GM23338 (cell line): ENCODE results near the gene GRIN3A.

Source experiments
- CREB1 ChIP-seq: fragments of 250-450 bp; sonication (Bioruptor Pico); IDR thresholded peaks from 2 replicates; pipeline ENCODE4 v1.5.0; 2020; ENCODE audit warnings: low read depth, mild to moderate bottlenecking, moderate library complexity
- EZH2 ChIP-seq: fragments of 200-600 bp; sonication (generic); IDR thresholded peaks from one replicate; pipeline ENCODE4 v1.8.0; 2017; ENCODE audit warnings: antibody characterized with exemption, mild to moderate bottlenecking, low read depth; ENCODE audit not compliant: unreplicated experiment
- EZH2phosphoT487 ChIP-seq: fragments of 200-600 bp; sonication (generic); IDR thresholded peaks from one replicate; pipeline ENCODE4 v1.8.1; 2018; ENCODE audit warnings: antibody characterized with exemption; ENCODE audit not compliant: unreplicated experiment
- JUNB ChIP-seq: IDR thresholded peaks from one replicate; pipeline ENCODE4 v1.6.1; 2016; ENCODE audit warnings: antibody characterized with exemption; ENCODE audit not compliant: unreplicated experiment
- TF ChIP-seq, protein P1 (sequence below), 2 experiments: fragments of 200-600 bp in 1 of 2; sonication (generic) in 1 of 2; conservative IDR thresholded peaks; 2 replicates each; pipeline versions ENCODE4 v1.5.1 to v1.6.1; 2016 to 2017; ENCODE audit warnings: antibody characterized with exemption in 2 of 2, low read depth in 2 of 2, mild to moderate bottlenecking in 2 of 2, moderate library complexity in 1 of 2
- TF ChIP-seq, protein P2 (sequence below): IDR thresholded peaks from one replicate; pipeline ENCODE4 v1.6.1; 2018; ENCODE audit warnings: antibody characterized with exemption; ENCODE audit not compliant: unreplicated experiment

DNA sequence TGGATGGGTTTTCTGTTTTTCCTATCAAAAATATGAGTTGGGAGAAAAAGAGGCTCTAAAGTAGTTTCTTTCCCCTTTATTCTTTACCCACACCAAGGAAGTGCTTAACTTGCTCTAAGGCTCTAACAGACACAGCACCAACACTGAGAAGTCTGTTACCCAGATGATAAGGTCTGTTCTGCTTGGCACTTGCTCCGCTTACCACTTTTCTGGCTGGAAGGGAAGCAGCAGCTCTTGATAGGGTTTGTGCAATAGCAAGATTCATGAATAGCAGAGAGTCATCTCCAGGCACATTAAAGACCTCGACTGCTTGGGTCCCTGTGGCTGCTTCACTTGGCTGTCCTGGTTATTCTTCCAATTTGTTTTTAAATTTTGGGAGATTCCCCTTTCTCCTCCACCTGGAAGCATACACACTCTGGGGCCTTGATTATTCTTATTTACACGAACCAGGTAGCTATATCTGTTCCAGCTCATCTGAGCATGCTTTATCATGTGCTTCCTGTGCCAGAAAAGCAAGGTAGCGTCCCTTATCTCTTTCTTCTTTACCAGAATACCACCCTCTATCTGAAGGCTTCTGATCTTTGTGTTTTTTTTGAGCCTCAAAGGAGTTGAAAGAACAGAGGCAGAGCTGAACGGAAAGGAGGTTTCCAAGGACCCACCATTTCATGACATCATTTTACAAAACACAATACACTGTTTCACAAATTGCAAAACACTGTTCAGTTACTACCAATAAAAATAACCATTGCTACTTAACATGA lies 168.5 kb downstream of the GRIN3A start:
- TF ChIP-seq JUNB (no peak), EZH2 (no peak), EZH2phosphoT487 (no peak), CREB1 (CRISPR knock-in tag) (no peak)
- TF ChIP-seq, protein P1, sequence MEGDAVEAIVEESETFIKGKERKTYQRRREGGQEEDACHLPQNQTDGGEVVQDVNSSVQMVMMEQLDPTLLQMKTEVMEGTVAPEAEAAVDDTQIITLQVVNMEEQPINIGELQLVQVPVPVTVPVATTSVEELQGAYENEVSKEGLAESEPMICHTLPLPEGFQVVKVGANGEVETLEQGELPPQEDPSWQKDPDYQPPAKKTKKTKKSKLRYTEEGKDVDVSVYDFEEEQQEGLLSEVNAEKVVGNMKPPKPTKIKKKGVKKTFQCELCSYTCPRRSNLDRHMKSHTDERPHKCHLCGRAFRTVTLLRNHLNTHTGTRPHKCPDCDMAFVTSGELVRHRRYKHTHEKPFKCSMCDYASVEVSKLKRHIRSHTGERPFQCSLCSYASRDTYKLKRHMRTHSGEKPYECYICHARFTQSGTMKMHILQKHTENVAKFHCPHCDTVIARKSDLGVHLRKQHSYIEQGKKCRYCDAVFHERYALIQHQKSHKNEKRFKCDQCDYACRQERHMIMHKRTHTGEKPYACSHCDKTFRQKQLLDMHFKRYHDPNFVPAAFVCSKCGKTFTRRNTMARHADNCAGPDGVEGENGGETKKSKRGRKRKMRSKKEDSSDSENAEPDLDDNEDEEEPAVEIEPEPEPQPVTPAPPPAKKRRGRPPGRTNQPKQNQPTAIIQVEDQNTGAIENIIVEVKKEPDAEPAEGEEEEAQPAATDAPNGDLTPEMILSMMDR (conservative IDR thresholded peaks at IDR 0.05; ENCODE audit: low read depth in 2 of 2): no peak
- TF ChIP-seq, protein P2, sequence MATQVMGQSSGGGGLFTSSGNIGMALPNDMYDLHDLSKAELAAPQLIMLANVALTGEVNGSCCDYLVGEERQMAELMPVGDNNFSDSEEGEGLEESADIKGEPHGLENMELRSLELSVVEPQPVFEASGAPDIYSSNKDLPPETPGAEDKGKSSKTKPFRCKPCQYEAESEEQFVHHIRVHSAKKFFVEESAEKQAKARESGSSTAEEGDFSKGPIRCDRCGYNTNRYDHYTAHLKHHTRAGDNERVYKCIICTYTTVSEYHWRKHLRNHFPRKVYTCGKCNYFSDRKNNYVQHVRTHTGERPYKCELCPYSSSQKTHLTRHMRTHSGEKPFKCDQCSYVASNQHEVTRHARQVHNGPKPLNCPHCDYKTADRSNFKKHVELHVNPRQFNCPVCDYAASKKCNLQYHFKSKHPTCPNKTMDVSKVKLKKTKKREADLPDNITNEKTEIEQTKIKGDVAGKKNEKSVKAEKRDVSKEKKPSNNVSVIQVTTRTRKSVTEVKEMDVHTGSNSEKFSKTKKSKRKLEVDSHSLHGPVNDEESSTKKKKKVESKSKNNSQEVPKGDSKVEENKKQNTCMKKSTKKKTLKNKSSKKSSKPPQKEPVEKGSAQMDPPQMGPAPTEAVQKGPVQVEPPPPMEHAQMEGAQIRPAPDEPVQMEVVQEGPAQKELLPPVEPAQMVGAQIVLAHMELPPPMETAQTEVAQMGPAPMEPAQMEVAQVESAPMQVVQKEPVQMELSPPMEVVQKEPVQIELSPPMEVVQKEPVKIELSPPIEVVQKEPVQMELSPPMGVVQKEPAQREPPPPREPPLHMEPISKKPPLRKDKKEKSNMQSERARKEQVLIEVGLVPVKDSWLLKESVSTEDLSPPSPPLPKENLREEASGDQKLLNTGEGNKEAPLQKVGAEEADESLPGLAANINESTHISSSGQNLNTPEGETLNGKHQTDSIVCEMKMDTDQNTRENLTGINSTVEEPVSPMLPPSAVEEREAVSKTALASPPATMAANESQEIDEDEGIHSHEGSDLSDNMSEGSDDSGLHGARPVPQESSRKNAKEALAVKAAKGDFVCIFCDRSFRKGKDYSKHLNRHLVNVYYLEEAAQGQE: no peak
